ENCODE results near the gene CRHR1. TPM values are rescaled to one million over a fixed set of nuclear protein-coding genes. Genes with fewer than 3 reads are reported as not detected.

CRHR1 gene
- polyA plus RNA-seq, 2 of the 4 experiments (the other 2 are of a cell fraction), result 0.09 to 0.12 TPM

DNA sequence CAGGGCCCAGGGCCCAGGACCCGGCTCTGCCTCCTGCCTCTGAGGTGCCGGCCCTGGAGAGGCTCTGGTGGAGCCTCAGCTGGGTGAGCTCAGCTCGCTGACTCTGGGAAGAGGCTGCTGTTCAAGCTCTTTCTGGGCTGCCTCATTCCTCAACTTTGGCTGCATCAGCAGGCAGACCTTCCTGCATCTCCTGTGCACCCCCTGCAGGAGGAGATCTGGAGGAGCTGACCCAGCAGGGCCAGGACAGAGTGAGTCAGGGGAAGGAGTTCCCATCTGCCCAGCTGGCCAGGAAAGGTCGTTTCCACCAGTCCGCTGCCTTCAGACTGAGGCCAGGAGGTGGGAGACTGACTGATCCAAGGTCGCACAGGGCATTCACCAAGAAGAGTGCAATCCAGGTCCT is 10.7 kb downstream of the CRHR1 start:
- Histone ChIP-seq H3K4me3 (no peak overlapping the region), H3K4me1 (no peaks in the 10 kb centered on the region), H3K9me3 (no peaks in the 10 kb centered on the region), H3K27ac (no peak overlapping the region), H3K4me2 (no peak overlapping the region)
- ChIA-PET CTCF (interaction anchor here (0.6 to 10.7 kb wide), 7 partner anchors 10 to 660 kb away, joined by 3 to 101 read pairs (median 5); partner anchors contain the start of genes ACBD4 and CRHR1), POLR2A (interaction anchor here (0.5 kb wide), 1 partner anchor 729 kb away, joined by 3 read pairs; no protein-coding TSS in a partner anchor)
- WGBS (ENCODE audit: missing lambda C conversion rate), result 28% methylated on average over 5 of the region's 6 CpGs
- peak; percentile 33 to 74; a peak in 3 of 6 replicates for ATAC-seq
- DNase-seq (ENCODE audit: low read depth in 1 of 2, low spot score in 1 of 2), result peak; percentile 49 to 66
- TF ChIP-seq RFX5 (IDR thresholded peaks at IDR 0.05) (no peak), HOXB5 (CRISPR knock-in tag; IDR thresholded peaks at IDR 0.05) (no peak), CBX2 (IDR thresholded peaks at IDR 0.05; ENCODE audit: borderline replicate concordance, low read depth) (no peak), SMC3 (IDR thresholded peaks at IDR 0.05) (0 out of 3 replicates have a peak, but pooled peaks have one; percentile 10), RAD21 (conservative IDR thresholded peaks at IDR 0.05 in 1 of 2, IDR thresholded peaks at IDR 0.05 in 1 of 2) (peak in 1 of 2 experiments; percentile 28; a peak in 2 of 5 replicates), HEYL (CRISPR knock-in tag; IDR thresholded peaks at IDR 0.05) (no peak)
- TF ChIP-seq, protein P1, sequence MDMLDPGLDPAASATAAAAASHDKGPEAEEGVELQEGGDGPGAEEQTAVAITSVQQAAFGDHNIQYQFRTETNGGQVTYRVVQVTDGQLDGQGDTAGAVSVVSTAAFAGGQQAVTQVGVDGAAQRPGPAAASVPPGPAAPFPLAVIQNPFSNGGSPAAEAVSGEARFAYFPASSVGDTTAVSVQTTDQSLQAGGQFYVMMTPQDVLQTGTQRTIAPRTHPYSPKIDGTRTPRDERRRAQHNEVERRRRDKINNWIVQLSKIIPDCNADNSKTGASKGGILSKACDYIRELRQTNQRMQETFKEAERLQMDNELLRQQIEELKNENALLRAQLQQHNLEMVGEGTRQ (IDR thresholded peaks at IDR 0.05), result no peak
- FAIRE-seq, result no peak

DNA sequence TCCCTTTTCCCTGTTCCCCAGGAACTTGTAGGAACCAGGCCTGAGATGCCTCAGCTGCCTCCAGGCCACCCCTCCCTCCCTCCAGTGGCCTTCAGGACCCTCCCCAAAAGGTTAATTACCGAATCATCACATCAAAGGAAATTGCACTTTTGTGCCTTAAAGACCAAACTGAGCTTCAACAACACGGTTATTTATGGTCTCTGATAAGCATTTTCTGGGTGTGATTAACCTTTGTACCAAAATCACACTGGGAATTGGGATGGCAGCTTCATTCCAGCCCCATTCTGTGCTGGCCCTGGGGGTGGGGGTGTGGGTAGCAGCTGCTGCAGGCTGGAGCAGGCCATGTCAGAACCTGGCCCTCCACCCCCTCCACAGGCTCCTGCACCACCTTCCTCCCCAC is 16.7 kb downstream of the CRHR1 start:
- FAIRE-seq (no peak), ATAC-seq (no peak), DNase-seq (ENCODE audit: low read depth in 1 of 2, low spot score in 1 of 2) (no peak)
- 14% methylated on average over 2 of the region's 2 CpGs for WGBS (ENCODE audit: missing lambda C conversion rate)
- no peaks in the 10 kb centered on the region for H3K9me3 ChIP-seq
- ChIA-PET CTCF (interaction anchor here (0.5 to 10.7 kb wide), 7 partner anchors 13 to 1442 kb away, joined by 3 to 101 read pairs (median 4); partner anchors contain the start of gene CRHR1), POLR2A (no interaction called here)
- no peak overlapping the region for H3K4me2 ChIP-seq
- H3K27ac ChIP-seq, result no peak overlapping the region
- TF ChIP-seq RNF2 (IDR thresholded peaks at IDR 0.05; ENCODE audit: borderline replicate concordance, low read depth) (no peak), BHLHE40 (IDR thresholded peaks at IDR 0.05; ENCODE audit: low read depth, low read length) (no peak), NPAS2 (CRISPR knock-in tag; IDR thresholded peaks at IDR 0.05; ENCODE audit: borderline replicate concordance) (no peak), JUN (IDR thresholded peaks at IDR 0.05) (no peak), EHMT2 (IDR thresholded peaks at IDR 0.05; ENCODE audit: low read depth) (no peak), GATA3 (IDR thresholded peaks at IDR 0.05; ENCODE audit: borderline replicate concordance) (no peak), ZNF302 (CRISPR knock-in tag; IDR thresholded peaks at IDR 0.05) (no peak), MAFK (IDR thresholded peaks at IDR 0.05; ENCODE audit: partially characterized antibody) (no peak), MYC (IDR thresholded peaks at IDR 0.05; ENCODE audit: borderline replicate concordance, low read length) (no peak), HEYL (CRISPR knock-in tag; IDR thresholded peaks at IDR 0.05) (no peak), RAD21 (conservative IDR thresholded peaks at IDR 0.05 in 1 of 2, IDR thresholded peaks at IDR 0.05 in 1 of 2) (no peak), FOXS1 (CRISPR knock-in tag; IDR thresholded peaks at IDR 0.05) (no peak), TP53 (CRISPR knock-in tag; IDR thresholded peaks at IDR 0.05) (no peak), CBX8 (IDR thresholded peaks at IDR 0.05) (no peak), RCOR1 (IDR thresholded peaks at IDR 0.05; ENCODE audit: low read depth, low read length) (no peak), RFX5 (IDR thresholded peaks at IDR 0.05) (no peak), FOSL2 (IDR thresholded peaks at IDR 0.05) (no peak), FOSL2 (CRISPR knock-in tag; IDR thresholded peaks at IDR 0.05) (no peak)
- TF ChIP-seq, protein P2, sequence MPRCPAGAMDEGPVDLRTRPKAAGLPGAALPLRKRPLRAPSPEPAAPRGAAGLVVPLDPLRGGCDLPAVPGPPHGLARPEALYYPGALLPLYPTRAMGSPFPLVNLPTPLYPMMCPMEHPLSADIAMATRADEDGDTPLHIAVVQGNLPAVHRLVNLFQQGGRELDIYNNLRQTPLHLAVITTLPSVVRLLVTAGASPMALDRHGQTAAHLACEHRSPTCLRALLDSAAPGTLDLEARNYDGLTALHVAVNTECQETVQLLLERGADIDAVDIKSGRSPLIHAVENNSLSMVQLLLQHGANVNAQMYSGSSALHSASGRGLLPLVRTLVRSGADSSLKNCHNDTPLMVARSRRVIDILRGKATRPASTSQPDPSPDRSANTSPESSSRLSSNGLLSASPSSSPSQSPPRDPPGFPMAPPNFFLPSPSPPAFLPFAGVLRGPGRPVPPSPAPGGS (IDR thresholded peaks at IDR 0.05), result no peak
- TF ChIP-seq, protein P3, sequence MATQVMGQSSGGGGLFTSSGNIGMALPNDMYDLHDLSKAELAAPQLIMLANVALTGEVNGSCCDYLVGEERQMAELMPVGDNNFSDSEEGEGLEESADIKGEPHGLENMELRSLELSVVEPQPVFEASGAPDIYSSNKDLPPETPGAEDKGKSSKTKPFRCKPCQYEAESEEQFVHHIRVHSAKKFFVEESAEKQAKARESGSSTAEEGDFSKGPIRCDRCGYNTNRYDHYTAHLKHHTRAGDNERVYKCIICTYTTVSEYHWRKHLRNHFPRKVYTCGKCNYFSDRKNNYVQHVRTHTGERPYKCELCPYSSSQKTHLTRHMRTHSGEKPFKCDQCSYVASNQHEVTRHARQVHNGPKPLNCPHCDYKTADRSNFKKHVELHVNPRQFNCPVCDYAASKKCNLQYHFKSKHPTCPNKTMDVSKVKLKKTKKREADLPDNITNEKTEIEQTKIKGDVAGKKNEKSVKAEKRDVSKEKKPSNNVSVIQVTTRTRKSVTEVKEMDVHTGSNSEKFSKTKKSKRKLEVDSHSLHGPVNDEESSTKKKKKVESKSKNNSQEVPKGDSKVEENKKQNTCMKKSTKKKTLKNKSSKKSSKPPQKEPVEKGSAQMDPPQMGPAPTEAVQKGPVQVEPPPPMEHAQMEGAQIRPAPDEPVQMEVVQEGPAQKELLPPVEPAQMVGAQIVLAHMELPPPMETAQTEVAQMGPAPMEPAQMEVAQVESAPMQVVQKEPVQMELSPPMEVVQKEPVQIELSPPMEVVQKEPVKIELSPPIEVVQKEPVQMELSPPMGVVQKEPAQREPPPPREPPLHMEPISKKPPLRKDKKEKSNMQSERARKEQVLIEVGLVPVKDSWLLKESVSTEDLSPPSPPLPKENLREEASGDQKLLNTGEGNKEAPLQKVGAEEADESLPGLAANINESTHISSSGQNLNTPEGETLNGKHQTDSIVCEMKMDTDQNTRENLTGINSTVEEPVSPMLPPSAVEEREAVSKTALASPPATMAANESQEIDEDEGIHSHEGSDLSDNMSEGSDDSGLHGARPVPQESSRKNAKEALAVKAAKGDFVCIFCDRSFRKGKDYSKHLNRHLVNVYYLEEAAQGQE (IDR thresholded peaks at IDR 0.05), result no peak
- TF ChIP-seq, protein P4, sequence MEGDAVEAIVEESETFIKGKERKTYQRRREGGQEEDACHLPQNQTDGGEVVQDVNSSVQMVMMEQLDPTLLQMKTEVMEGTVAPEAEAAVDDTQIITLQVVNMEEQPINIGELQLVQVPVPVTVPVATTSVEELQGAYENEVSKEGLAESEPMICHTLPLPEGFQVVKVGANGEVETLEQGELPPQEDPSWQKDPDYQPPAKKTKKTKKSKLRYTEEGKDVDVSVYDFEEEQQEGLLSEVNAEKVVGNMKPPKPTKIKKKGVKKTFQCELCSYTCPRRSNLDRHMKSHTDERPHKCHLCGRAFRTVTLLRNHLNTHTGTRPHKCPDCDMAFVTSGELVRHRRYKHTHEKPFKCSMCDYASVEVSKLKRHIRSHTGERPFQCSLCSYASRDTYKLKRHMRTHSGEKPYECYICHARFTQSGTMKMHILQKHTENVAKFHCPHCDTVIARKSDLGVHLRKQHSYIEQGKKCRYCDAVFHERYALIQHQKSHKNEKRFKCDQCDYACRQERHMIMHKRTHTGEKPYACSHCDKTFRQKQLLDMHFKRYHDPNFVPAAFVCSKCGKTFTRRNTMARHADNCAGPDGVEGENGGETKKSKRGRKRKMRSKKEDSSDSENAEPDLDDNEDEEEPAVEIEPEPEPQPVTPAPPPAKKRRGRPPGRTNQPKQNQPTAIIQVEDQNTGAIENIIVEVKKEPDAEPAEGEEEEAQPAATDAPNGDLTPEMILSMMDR (IDR thresholded peaks at IDR 0.05), result no peak
- no peak overlapping the region for H3K4me3 ChIP-seq
- no peaks in the 10 kb centered on the region for H3K4me1 ChIP-seq
